ENCODE data around the gene CPEB2.
"Not testable (repeated sequence)": the region's sequence is repeated elsewhere in the genome, so short reads cannot be mapped to it uniquely, and the experiment has no call there.

GRCh38 chr4:15086259-15086658, 84.0 kb downstream of the CPEB2 start:
- not testable (repeated sequence) for TF ChIP-seq CTCF, POLR2A (IDR thresholded peaks at IDR 0.05)
